Measurements from ENCODE around the gene SYF2.
"Not testable (repeated sequence)": the region's sequence is repeated elsewhere in the genome, so short reads cannot be mapped to it uniquely, and the experiment has no call there.

Gene SYF2

DNA sequence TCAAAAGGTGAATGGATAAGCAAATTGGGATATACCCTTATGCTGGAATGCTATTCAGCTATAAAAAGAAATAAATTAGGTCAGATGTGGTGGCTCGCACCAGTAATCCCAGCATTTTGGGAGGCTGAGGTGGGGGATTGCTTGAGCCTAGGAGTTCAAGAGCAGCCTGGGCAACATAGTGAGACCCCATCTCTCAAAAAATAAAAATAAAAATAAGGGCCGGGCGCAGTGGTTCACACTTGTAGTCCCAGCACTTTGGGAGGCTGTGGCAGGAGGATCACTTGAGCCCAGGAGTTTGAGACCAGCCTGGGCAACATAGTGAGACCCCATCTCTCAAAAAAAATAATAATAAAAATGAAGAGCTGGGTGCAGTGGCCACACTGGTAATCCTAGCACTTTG, 44.4 kb downstream of the SYF2 start:
- H3K27me3 ChIP-seq (ENCODE audit: control insufficient read depth in 3 of 3, insufficient read depth in 3 of 3, low read depth in 1 of 3, low read length in 3 of 3), result peaks cover 0 to 16% (median 0%) of the 10 kb centered on the region in 3 experiments
- not testable (repeated sequence) for H3K79me1 ChIP-seq (ENCODE audit: low read depth, low read length); H3K4ac ChIP-seq (ENCODE audit: low read length); H2AFZ ChIP-seq (ENCODE audit: low read length); H3K18ac ChIP-seq (ENCODE audit: low read length); H2BK15ac ChIP-seq (ENCODE audit: low read length); H2AK5ac ChIP-seq (ENCODE audit: low read depth, low read length); DNase-seq (ENCODE audit: low spot score); H3K4me2 ChIP-seq (ENCODE audit: insufficient read depth, low read length, poor library complexity, severe bottlenecking); H3K23ac ChIP-seq (ENCODE audit: low read depth, low read length, poor library complexity); H4K91ac ChIP-seq (ENCODE audit: low read depth, low read length, poor library complexity); H3K27ac ChIP-seq (replicated peaks; ENCODE audit: low read length); H3K14ac ChIP-seq (ENCODE audit: low read length); H2BK120ac ChIP-seq (ENCODE audit: low read depth, low read length); H3K4me3 ChIP-seq (ENCODE audit: low read length in 2 of 2); H2BK5ac ChIP-seq (ENCODE audit: low read length); H3K9ac ChIP-seq (ENCODE audit: low read depth, low read length, poor library complexity); H3K9me3 ChIP-seq (replicated peaks in 1 of 2; ENCODE audit: control insufficient read depth in 2 of 2, insufficient read depth in 1 of 2, low read depth in 1 of 2, low read length in 2 of 2); H3K4me1 ChIP-seq (ENCODE audit: control insufficient read depth in 2 of 2, insufficient read depth in 1 of 2, low read depth in 1 of 2, low read length in 2 of 2); H3K36me3 ChIP-seq (replicated peaks in 1 of 2; ENCODE audit: control insufficient read depth in 2 of 2, insufficient read depth in 2 of 2, low read length in 2 of 2); H2BK12ac ChIP-seq (ENCODE audit: low read length); H4K8ac ChIP-seq (ENCODE audit: low read depth, low read length)
- no CpG with 5 or more reads among the region's 3 CpGs for WGBS, 2 donors (ENCODE audit: extremely low coverage in 2 of 2, insufficient read length in 2 of 2, insufficient replicate concordance in 1 of 2)

- Histone ChIP-seq H2BK12ac (ENCODE audit: low read length) (no peak overlapping the region), H2BK120ac (ENCODE audit: low read depth, low read length) (no peak overlapping the region), H2AK5ac (ENCODE audit: low read depth, low read length) (no peak overlapping the region), H4K8ac (ENCODE audit: low read depth, low read length) (no peak overlapping the region), H3K4me1 (ENCODE audit: control insufficient read depth in 2 of 2, insufficient read depth in 1 of 2, low read depth in 1 of 2, low read length in 2 of 2) (no peaks in the 10 kb centered on the region), H3K27ac (replicated peaks; ENCODE audit: low read length) (no peak overlapping the region), H2BK5ac (ENCODE audit: low read length) (no peak overlapping the region), H2AFZ (ENCODE audit: low read length) (no peak overlapping the region), H2BK15ac (ENCODE audit: low read length) (no peak overlapping the region), H4K91ac (ENCODE audit: low read depth, low read length, poor library complexity) (no peak overlapping the region), H3K9me3 (replicated peaks in 1 of 2; ENCODE audit: control insufficient read depth in 2 of 2, insufficient read depth in 1 of 2, low read depth in 1 of 2, low read length in 2 of 2) (no peaks in the 10 kb centered on the region), H3K18ac (ENCODE audit: low read length) (no peak overlapping the region), H3K79me1 (ENCODE audit: low read depth, low read length) (peaks cover 1% of the 10 kb centered on the region), H3K14ac (ENCODE audit: low read length) (no peak overlapping the region), H3K4me3 (ENCODE audit: low read length in 2 of 2) (no peak overlapping the region), H3K23ac (ENCODE audit: low read depth, low read length, poor library complexity) (no peak overlapping the region), H3K36me3 (replicated peaks in 1 of 2; ENCODE audit: control insufficient read depth in 2 of 2, insufficient read depth in 2 of 2, low read length in 2 of 2) (no peaks in the 10 kb centered on the region), H3K9ac (ENCODE audit: low read depth, low read length, poor library complexity) (no peak overlapping the region), H3K27me3 (ENCODE audit: control insufficient read depth in 3 of 3, insufficient read depth in 3 of 3, low read depth in 1 of 3, low read length in 3 of 3) (peaks cover 0 to 21% (median 0%) of the 10 kb centered on the region in 3 experiments), H3K4me2 (ENCODE audit: insufficient read depth, low read length, poor library complexity, severe bottlenecking) (no peak overlapping the region), H3K4ac (ENCODE audit: low read length) (no peak overlapping the region)
- WGBS, 2 donors (ENCODE audit: extremely low coverage in 2 of 2, insufficient read length in 2 of 2, insufficient replicate concordance in 1 of 2), result no CpG with 5 or more reads among the region's 5 CpGs
- DNase-seq (ENCODE audit: low spot score), result no peak
Measured at GRCh38 chr1:25187077-25187476, 45.2 kb downstream of the SYF2 start.

GRCh38 chr1:25186161-25187007, 45.9 kb downstream of the SYF2 start:
- Histone ChIP-seq H3K4ac (ENCODE audit: low read length) (no peak overlapping the region), H4K8ac (ENCODE audit: low read depth, low read length) (no peak overlapping the region), H3K79me1 (ENCODE audit: low read depth, low read length) (peaks cover 1% of the 10 kb centered on the region), H2BK5ac (ENCODE audit: low read length) (no peak overlapping the region), H3K27me3 (ENCODE audit: control insufficient read depth in 3 of 3, insufficient read depth in 3 of 3, low read depth in 1 of 3, low read length in 3 of 3) (peaks cover 0 to 21% (median 0%) of the 10 kb centered on the region in 3 experiments), H3K4me1 (ENCODE audit: control insufficient read depth in 2 of 2, insufficient read depth in 1 of 2, low read depth in 1 of 2, low read length in 2 of 2) (no peaks in the 10 kb centered on the region), H3K4me2 (ENCODE audit: insufficient read depth, low read length, poor library complexity, severe bottlenecking) (no peak overlapping the region), H2BK120ac (ENCODE audit: low read depth, low read length) (no peak overlapping the region), H3K18ac (ENCODE audit: low read length) (no peak overlapping the region), H3K4me3 (ENCODE audit: low read length in 2 of 2) (no peak overlapping the region), H3K23ac (ENCODE audit: low read depth, low read length, poor library complexity) (no peak overlapping the region), H3K9ac (ENCODE audit: low read depth, low read length, poor library complexity) (no peak overlapping the region), H2AK5ac (ENCODE audit: low read depth, low read length) (no peak overlapping the region), H3K27ac (replicated peaks; ENCODE audit: low read length) (no peak overlapping the region), H3K9me3 (replicated peaks in 1 of 2; ENCODE audit: control insufficient read depth in 2 of 2, insufficient read depth in 1 of 2, low read depth in 1 of 2, low read length in 2 of 2) (no peaks in the 10 kb centered on the region), H2AFZ (ENCODE audit: low read length) (no peak overlapping the region), H4K91ac (ENCODE audit: low read depth, low read length, poor library complexity) (no peak overlapping the region), H3K36me3 (replicated peaks in 1 of 2; ENCODE audit: control insufficient read depth in 2 of 2, insufficient read depth in 2 of 2, low read length in 2 of 2) (no peaks in the 10 kb centered on the region), H2BK12ac (ENCODE audit: low read length) (no peak overlapping the region), H3K14ac (ENCODE audit: low read length) (no peak overlapping the region), H2BK15ac (ENCODE audit: low read length) (no peak overlapping the region)
- no peak for DNase-seq (ENCODE audit: low spot score)
- WGBS, 2 donors (ENCODE audit: extremely low coverage in 2 of 2, insufficient read length in 2 of 2, insufficient replicate concordance in 1 of 2), result no CpG with 5 or more reads among the region's 14 CpGs

- no peak overlapping the region for H3K23ac ChIP-seq (ENCODE audit: low read depth, low read length, poor library complexity)
- no peak overlapping the region for H2BK5ac ChIP-seq (ENCODE audit: low read length)
- H3K18ac ChIP-seq (ENCODE audit: low read length), result no peak overlapping the region
- H3K9ac ChIP-seq (ENCODE audit: low read depth, low read length, poor library complexity), result no peak overlapping the region
- H2BK12ac ChIP-seq (ENCODE audit: low read length), result no peak overlapping the region
- H3K4me3 ChIP-seq (ENCODE audit: low read length in 2 of 2), result no peak overlapping the region
- no peak overlapping the region for H4K91ac ChIP-seq (ENCODE audit: low read depth, low read length, poor library complexity)
- no peak overlapping the region for H2AK5ac ChIP-seq (ENCODE audit: low read depth, low read length)
- no peaks in the 10 kb centered on the region for H3K36me3 ChIP-seq (replicated peaks in 1 of 2; ENCODE audit: control insufficient read depth in 2 of 2, insufficient read depth in 2 of 2, low read length in 2 of 2)
- WGBS, 2 donors (ENCODE audit: extremely low coverage in 2 of 2, insufficient read length in 2 of 2, insufficient replicate concordance in 1 of 2), result no CpG with 5 or more reads among the region's 10 CpGs
- no peak overlapping the region for H3K27ac ChIP-seq (replicated peaks; ENCODE audit: low read length)
- no peak overlapping the region for H2AFZ ChIP-seq (ENCODE audit: low read length)
- DNase-seq (ENCODE audit: low spot score), result no peak
- H3K14ac ChIP-seq (ENCODE audit: low read length), result no peak overlapping the region
- no peak overlapping the region for H3K4ac ChIP-seq (ENCODE audit: low read length)
- no peaks in the 10 kb centered on the region for H3K4me1 ChIP-seq (ENCODE audit: control insufficient read depth in 2 of 2, insufficient read depth in 1 of 2, low read depth in 1 of 2, low read length in 2 of 2)
- peaks cover 1% of the 10 kb centered on the region for H3K79me1 ChIP-seq (ENCODE audit: low read depth, low read length)
- no peaks in the 10 kb centered on the region for H3K9me3 ChIP-seq (replicated peaks in 1 of 2; ENCODE audit: control insufficient read depth in 2 of 2, insufficient read depth in 1 of 2, low read depth in 1 of 2, low read length in 2 of 2)
- H3K27me3 ChIP-seq (ENCODE audit: control insufficient read depth in 3 of 3, insufficient read depth in 3 of 3, low read depth in 1 of 3, low read length in 3 of 3), result peaks cover 0 to 21% (median 0%) of the 10 kb centered on the region in 3 experiments
- H2BK15ac ChIP-seq (ENCODE audit: low read length), result no peak overlapping the region
- H3K4me2 ChIP-seq (ENCODE audit: insufficient read depth, low read length, poor library complexity, severe bottlenecking), result no peak overlapping the region
- H2BK120ac ChIP-seq (ENCODE audit: low read depth, low read length), result no peak overlapping the region
- H4K8ac ChIP-seq (ENCODE audit: low read depth, low read length), result no peak overlapping the region
Measured at GRCh38 chr1:25185409-25186160, 46.7 kb downstream of the SYF2 start.

Data from neuronal stem cell (in vitro differentiated cells).